ENCODE results near the gene IFITM1.

DNA sequence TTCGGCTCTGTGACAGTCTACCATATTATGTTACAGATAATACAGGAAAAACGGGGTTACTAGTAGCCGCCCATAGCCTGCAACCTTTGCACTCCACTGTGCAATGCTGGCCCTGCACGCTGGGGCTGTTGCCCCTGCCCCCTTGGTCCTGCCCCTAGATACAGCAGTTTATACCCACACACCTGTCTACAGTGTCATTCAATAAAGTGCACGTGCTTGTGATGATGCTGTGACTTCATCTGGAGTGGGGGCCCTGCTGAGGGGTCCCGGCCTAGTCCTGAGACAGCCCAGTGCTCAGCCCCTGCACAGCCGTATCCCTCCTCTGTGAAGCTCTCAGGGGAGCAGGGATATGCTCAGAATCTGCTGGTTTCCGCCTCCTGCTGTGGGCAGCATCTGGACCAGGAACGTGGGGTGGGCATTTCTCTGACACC lies 1.2 kb downstream of the IFITM1 start:
- TF ChIP-seq, protein P1, sequence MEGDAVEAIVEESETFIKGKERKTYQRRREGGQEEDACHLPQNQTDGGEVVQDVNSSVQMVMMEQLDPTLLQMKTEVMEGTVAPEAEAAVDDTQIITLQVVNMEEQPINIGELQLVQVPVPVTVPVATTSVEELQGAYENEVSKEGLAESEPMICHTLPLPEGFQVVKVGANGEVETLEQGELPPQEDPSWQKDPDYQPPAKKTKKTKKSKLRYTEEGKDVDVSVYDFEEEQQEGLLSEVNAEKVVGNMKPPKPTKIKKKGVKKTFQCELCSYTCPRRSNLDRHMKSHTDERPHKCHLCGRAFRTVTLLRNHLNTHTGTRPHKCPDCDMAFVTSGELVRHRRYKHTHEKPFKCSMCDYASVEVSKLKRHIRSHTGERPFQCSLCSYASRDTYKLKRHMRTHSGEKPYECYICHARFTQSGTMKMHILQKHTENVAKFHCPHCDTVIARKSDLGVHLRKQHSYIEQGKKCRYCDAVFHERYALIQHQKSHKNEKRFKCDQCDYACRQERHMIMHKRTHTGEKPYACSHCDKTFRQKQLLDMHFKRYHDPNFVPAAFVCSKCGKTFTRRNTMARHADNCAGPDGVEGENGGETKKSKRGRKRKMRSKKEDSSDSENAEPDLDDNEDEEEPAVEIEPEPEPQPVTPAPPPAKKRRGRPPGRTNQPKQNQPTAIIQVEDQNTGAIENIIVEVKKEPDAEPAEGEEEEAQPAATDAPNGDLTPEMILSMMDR (IDR thresholded peaks at IDR 0.05; ENCODE audit: low read length), result no peak
- TF ChIP-seq EZH2 (IDR thresholded peaks at IDR 0.05; ENCODE audit: borderline replicate concordance, low read length), result no peak
